ENCODE measurements around the gene TULP3. TPM values are rescaled to one million over a fixed set of nuclear protein-coding genes. Genes with fewer than 3 reads are reported as not detected.

The TULP3 gene
- total RNA-seq, 4 donors from 2014 or later: 16.6 to 22.5 (median 20.6) TPM

- no peak for TF ChIP-seq CTCF (IDR thresholded peaks at IDR 0.05; ENCODE audit: low read depth)
Observed at GRCh38 chr12:2934371-2934770, 43.7 kb downstream of the TULP3 start.

- TF ChIP-seq CTCF (IDR thresholded peaks at IDR 0.05; ENCODE audit: low read depth): no peak
Observed at GRCh38 chr12:2936301-2936700, 45.6 kb downstream of the TULP3 start.

- no peak for TF ChIP-seq CTCF (IDR thresholded peaks at IDR 0.05; ENCODE audit: low read depth)
Observed at GRCh38 chr12:2937500-2937899, 46.8 kb downstream of the TULP3 start.

- no peak for TF ChIP-seq CTCF (IDR thresholded peaks at IDR 0.05; ENCODE audit: low read depth)
Observed at GRCh38 chr12:2939191-2939590, 48.5 kb downstream of the TULP3 start.

- TF ChIP-seq CTCF (IDR thresholded peaks at IDR 0.05; ENCODE audit: low read depth): no peak
Observed at GRCh38 chr12:2940564-2940963, 49.9 kb downstream of the TULP3 start.

GRCh38 chr12:2941524-2941923, 50.8 kb downstream of the TULP3 start:
- no peak for TF ChIP-seq CTCF (IDR thresholded peaks at IDR 0.05; ENCODE audit: low read depth)

- no peak for TF ChIP-seq CTCF (IDR thresholded peaks at IDR 0.05; ENCODE audit: low read depth)
Observed at GRCh38 chr12:2944401-2945047, 53.8 kb downstream of the TULP3 start.
